HG02763 (cell line): ENCODE results near the gene TCF3.
"Not testable (repeated sequence)": the region's sequence is repeated elsewhere in the genome, so short reads cannot be mapped to it uniquely, and the experiment has no call there.

Source experiments
- ATAC-seq: cut with Tn5 transposase; IDR thresholded peaks from one replicate; pipeline ENCODE4 v1.9.1; 2021; ENCODE audit warnings: mild to moderate bottlenecking, moderate library complexity; ENCODE audit not compliant: unreplicated experiment

The TCF3 gene

GRCh38 chr19:1673645-1674292 lies 21.4 kb upstream of the TCF3 start:
- no peak for ATAC-seq

- ATAC-seq = no peak
Observed at GRCh38 chr19:1672769-1673644, 20.6 kb upstream of the TCF3 start.

GRCh38 chr19:1672038-1672768 lies 19.8 kb upstream of the TCF3 start:
- ATAC-seq = no peak

- ATAC-seq = no peak
Observed at GRCh38 chr19:1671716-1672037, 19.3 kb upstream of the TCF3 start.

GRCh38 chr19:1670747-1671146 lies 18.3 kb upstream of the TCF3 start:
- ATAC-seq = not testable (repeated sequence)

GRCh38 chr19:1668486-1669270 lies 16.3 kb upstream of the TCF3 start:
- peak; percentile 30 for ATAC-seq

- ATAC-seq = no peak
Observed at GRCh38 chr19:1668048-1668485, 15.7 kb upstream of the TCF3 start.

GRCh38 chr19:1665565-1666047 lies 13.2 kb upstream of the TCF3 start:
- no peak for ATAC-seq

GRCh38 chr19:1663852-1664251 lies 11.4 kb upstream of the TCF3 start:
- ATAC-seq = no peak

- not testable (repeated sequence) for ATAC-seq
Observed at GRCh38 chr19:1663227-1663626, 10.8 kb upstream of the TCF3 start.

- no peak for ATAC-seq
Observed at GRCh38 chr19:1661995-1662394, 9.6 kb upstream of the TCF3 start.

GRCh38 chr19:1659084-1659427 lies 6.6 kb upstream of the TCF3 start:
- no peak for ATAC-seq

GRCh38 chr19:1658150-1659083 lies 6.0 kb upstream of the TCF3 start:
- ATAC-seq = no peak

- ATAC-seq = no peak
Observed at GRCh38 chr19:1657746-1658145, 5.3 kb upstream of the TCF3 start.

GRCh38 chr19:1656988-1657536 lies 4.6 kb upstream of the TCF3 start:
- no peak for ATAC-seq

- no peak for ATAC-seq
Observed at GRCh38 chr19:1655987-1656608, 3.7 kb upstream of the TCF3 start.

- ATAC-seq = no peak
Observed at GRCh38 chr19:1655131-1655981, 2.9 kb upstream of the TCF3 start.

GRCh38 chr19:1654178-1654792 lies 1.9 kb upstream of the TCF3 start:
- ATAC-seq = no peak
